ENCODE measurements around the gene LASP1.

The LASP1 gene

DNA sequence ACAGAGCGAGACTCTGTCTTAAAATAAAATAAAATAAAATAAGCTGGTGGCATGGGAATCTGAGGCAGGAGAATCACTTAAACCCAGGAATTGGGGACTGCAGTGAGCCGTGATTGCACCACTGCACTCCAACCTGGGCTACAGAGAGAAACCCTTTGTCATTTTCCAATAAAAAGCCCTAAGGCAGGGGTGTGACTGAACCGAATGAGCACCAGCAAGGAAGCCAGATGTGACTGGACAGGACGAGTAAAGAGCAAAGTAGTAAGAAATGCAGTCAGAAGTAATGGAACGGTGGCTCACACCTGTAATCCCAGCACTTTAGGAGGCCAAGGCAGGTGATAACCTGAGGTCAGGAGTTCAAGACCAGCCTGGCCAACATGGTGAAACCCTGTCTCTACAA, 12.6 kb upstream of the LASP1 start:
- ChIA-PET POLR2A (ENCODE audit: low non-redundant PET) (no interaction called here), CTCF (interaction anchor here (0.7 kb wide), 1 partner anchor 8 kb away, joined by 5 read pairs; no protein-coding TSS in a partner anchor)
- H3K27ac ChIP-seq: peak overlapping the region; percentile 46
- TF ChIP-seq, protein P1, sequence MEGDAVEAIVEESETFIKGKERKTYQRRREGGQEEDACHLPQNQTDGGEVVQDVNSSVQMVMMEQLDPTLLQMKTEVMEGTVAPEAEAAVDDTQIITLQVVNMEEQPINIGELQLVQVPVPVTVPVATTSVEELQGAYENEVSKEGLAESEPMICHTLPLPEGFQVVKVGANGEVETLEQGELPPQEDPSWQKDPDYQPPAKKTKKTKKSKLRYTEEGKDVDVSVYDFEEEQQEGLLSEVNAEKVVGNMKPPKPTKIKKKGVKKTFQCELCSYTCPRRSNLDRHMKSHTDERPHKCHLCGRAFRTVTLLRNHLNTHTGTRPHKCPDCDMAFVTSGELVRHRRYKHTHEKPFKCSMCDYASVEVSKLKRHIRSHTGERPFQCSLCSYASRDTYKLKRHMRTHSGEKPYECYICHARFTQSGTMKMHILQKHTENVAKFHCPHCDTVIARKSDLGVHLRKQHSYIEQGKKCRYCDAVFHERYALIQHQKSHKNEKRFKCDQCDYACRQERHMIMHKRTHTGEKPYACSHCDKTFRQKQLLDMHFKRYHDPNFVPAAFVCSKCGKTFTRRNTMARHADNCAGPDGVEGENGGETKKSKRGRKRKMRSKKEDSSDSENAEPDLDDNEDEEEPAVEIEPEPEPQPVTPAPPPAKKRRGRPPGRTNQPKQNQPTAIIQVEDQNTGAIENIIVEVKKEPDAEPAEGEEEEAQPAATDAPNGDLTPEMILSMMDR (conservative IDR thresholded peaks at IDR 0.05; ENCODE audit: low read depth): no peak
- no peak for DNase-seq (ENCODE audit: low spot score)

DNA sequence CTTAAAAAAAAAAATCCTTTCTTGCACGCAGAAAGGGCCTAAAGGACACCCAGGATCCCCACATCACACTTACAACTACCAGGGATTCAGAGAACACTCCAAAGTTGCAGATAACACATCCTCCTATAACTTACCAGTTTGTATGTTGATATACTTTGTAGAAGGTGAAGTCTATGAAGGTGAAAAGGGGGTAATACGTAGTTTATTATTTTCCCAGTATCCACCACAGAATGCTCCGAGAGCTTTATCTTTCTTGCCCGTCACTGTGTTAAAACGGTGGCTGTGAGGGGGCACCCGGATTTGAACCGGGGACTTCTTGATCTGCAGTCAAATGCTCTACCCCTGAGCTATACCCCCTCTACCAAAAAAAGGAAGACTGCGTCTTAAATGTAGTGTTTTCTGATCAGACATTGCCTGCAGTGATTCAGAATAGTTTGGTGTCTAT, 8.4 kb upstream of the LASP1 start:
- CTCF ChIA-PET: no interaction called here
- H3K27ac ChIP-seq: no peak overlapping the region
- TF ChIP-seq, protein P1 (conservative IDR thresholded peaks at IDR 0.05; ENCODE audit: low read depth): no peak
- POLR2A ChIA-PET (ENCODE audit: low non-redundant PET): no interaction called here
- no peak for DNase-seq (ENCODE audit: low spot score)

DNA sequence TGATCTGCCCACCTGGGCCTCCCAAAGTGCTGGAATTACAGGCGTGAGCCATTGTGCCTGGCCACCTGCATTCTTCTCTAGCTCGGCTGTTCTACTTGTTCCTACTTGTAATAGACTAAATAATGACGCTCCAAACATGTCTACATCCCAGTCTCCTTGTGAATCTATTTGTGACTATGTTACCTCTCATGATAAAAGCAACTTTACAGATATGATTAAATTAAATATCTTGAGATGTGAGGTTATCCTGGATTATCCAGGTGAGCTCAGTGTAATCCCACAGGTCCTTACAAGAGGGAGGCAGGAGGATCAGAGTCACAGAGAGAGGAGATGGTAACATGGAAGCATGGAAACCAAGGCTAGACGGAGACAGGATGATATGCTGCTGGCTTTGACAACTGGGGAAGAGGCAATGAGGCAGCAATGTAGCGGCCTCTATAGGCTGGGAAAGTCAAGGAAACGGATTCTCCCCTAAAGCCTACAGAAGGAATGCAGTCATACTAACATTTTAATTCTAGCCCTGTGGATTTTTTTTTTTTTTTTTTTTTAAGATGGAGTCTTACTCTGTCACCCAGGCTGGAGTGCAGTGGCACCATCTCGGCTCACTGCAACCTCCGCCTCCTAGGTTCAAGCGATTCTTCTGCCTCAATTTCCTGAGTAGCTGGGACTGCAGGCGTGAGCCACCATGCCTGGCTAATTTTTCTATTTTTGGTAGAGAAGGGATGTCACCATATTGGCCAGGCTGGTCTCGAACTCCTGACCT, 5.0 kb upstream of the LASP1 start:
- CTCF ChIA-PET: interaction anchor here (0.6 to 0.7 kb wide), 3 partner anchors 8 to 422 kb away, joined by 3 to 5 read pairs (median 3); no protein-coding TSS in a partner anchor
- TF ChIP-seq, protein P1 (conservative IDR thresholded peaks at IDR 0.05; ENCODE audit: low read depth): no peak
- peak overlapping the region; percentile 81 for H3K27ac ChIP-seq
- POLR2A ChIA-PET (ENCODE audit: low non-redundant PET): no interaction called here
- DNase-seq (ENCODE audit: low spot score): no peak

DNA sequence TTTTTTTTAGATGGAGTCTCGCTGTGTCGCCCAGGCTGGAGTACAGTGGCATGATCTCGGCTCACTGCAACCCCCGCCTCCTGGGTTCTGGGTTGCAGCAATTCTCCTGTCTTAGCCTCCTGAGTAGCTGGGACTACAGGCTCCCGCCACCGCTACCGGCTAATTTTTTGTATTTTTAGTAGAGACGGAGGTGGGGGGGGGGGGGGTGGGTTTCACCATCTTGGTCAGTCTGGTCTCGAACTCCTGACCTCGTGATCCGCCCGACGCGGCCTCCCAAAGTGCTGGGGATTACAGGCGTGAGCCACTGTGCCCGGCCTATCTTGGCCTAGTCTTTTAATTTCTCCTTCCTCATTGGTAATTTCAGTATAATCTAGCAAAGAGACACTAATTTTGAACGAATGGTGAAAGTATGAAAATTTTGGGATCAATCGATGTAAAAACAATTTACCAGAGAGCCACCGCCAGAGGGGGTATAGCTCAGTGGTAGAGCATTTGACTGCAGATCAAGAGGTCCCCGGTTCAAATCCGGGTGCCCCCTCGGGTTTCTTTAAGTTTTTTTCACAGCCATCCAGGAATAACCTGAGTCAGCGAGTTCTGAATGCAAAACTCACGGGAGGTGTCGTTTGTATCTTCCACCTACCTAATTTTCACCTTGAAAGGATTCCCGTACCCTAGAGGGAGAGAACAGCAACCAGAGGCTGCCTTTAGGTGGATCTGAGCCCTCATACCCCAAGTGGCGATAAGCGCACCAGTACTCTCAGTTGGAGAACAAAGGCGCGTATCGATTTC, 2.5 kb upstream of the LASP1 start:
- POLR2A ChIA-PET (ENCODE audit: low non-redundant PET): interaction anchor here (0.5 kb wide), 1 partner anchor 119 kb away, joined by 5 read pairs; no protein-coding TSS in a partner anchor
- CTCF ChIA-PET: no interaction called here

DNA sequence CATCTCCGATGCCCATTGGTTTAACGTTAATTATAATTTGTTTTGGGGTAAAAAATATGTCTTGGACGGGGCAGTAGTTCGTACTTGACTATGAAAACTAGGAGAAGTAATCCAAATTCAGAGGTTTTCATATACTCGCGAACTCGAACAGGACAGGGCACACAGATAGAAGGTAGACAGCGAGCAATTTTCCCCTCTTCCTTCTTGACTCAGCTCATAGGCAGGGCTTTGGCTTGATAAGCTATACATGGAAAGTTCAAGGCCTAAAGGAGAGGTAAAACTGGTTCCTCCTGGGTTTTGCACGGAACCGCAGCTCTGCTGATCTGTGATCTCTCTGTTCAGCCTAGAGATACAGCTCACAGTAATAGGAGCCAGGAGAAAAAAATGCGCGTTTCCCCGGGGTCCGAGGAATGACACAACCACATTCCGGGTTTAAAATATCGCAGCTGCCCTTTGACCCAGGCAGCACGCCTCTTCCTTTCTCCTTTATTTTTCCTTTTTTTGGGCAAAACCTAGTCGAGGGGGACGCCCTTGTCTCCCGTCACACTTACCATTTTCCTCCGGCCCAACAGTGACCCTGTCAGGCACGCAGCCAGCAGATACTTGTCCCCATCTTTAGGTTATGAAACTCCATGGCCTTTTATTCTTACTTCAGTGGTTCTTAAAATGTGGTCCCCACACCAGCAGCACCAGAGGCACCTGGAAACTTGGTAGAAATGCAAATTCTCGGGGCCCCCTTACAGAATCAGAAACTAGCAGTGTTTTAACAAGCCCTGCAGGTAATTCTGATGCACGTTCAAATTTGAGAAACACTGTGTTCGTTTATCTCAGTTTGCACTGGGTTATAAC, 1.7 kb upstream of the LASP1 start:
- DNase-seq (ENCODE audit: low spot score): no peak
- POLR2A ChIA-PET (ENCODE audit: low non-redundant PET): interaction anchor here (0.5 to 2.0 kb wide), 3 partner anchors 15 to 118 kb away, joined by 5 to 13 read pairs (median 5); partner anchors contain the start of gene RPL23

More for the DNA sequence above, 2.5 kb upstream of the LASP1 start:
- H3K27ac ChIP-seq: peak overlapping the region; percentile 98; the same call in 1 of the 2 replicates
- DNase-seq (ENCODE audit: low spot score): no peak
- TF ChIP-seq, protein P1 (conservative IDR thresholded peaks at IDR 0.05; ENCODE audit: low read depth): no peak

More for the DNA sequence above, 1.7 kb upstream of the LASP1 start:
- TF ChIP-seq, protein P1 (conservative IDR thresholded peaks at IDR 0.05; ENCODE audit: low read depth): no peak
- CTCF ChIA-PET: interaction anchor here (0.7 kb wide), 1 partner anchor 88 kb away, joined by 4 read pairs; no protein-coding TSS in a partner anchor
- H3K27ac ChIP-seq: peak overlapping the region; percentile 98

All from RWPE1 (cell line).